IMR-90 (cell line): Measurements from ENCODE around the gene SURF2. TPM values are rescaled to one million over a fixed set of nuclear protein-coding genes. Genes with fewer than 3 reads are reported as not detected.

Experiments
- ATAC-seq: fragments of 200-7000 bp; cut with Tn5 transposase; 2 replicates; pipeline ENCODE4 v1.9.1; 2020; ENCODE audit warnings: low read depth, mild to moderate bottlenecking, moderate library complexity
- BruUV-seq: library from RNA; stranded (reverse); fragments of 400-500 nt; replicated peaks from 2 replicates; lab custom pipeline; 2021; lab: Mats Ljungman, UMichigan
- CTCF ChIA-PET: fragments of 300-600 bp; formaldehyde crosslinking; extraction: SDS; loops from one replicate; lab custom pipeline; 2021; ENCODE audit warnings: antibody characterized with exemption; lab: Yijun Ruan, JAX
- POLR2A ChIA-PET: fragments of 300-600 bp; sonication (Branson Sonifier 250); formaldehyde crosslinking; loops from one replicate; lab custom pipeline; 2022; ENCODE audit warnings: antibody characterized with exemption; ENCODE audit not compliant: unreplicated experiment; lab: Charles Lee
- DNase-seq: peaks from one replicate; pipeline ENCODE4 v3.0.0; 2013
- H2AFZ ChIP-seq: replicated peaks from 2 replicates; pipeline ENCODE3; 2013; ENCODE audit warnings: low read length, mild to moderate bottlenecking; ENCODE audit not compliant: poor library complexity
- H2AK5ac ChIP-seq: 2 replicates; pipeline ENCODE4 v1.6.1; 2013; ENCODE audit warnings: low read depth, low read length, inconsistent platforms
- H2AK9ac ChIP-seq: replicated peaks from 2 replicates; pipeline ENCODE3; 2013; ENCODE audit warnings: mild to moderate bottlenecking, low read depth, low read length, moderate library complexity; ENCODE audit not compliant: poor library complexity
- H2BK120ac ChIP-seq: 2 replicates; pipeline ENCODE4 v1.6.1; 2013; ENCODE audit warnings: low read depth, low read length, inconsistent platforms
- H2BK15ac ChIP-seq: 3 replicates; pipeline ENCODE4 v1.6.1; 2013; ENCODE audit warnings: low read depth, low read length, inconsistent platforms
- H2BK20ac ChIP-seq: 2 replicates; pipeline ENCODE4 v1.6.1; 2013; ENCODE audit warnings: low read depth, mild to moderate bottlenecking, inconsistent platforms, low read length, moderate library complexity
- H2BK5ac ChIP-seq: 2 replicates; pipeline ENCODE4 v1.6.1; 2013; ENCODE audit warnings: mild to moderate bottlenecking, low read depth, low read length, inconsistent platforms; ENCODE audit not compliant: poor library complexity, severe bottlenecking
- H3K14ac ChIP-seq: replicated peaks from 2 replicates; pipeline ENCODE4 v1.6.1; 2013; ENCODE audit warnings: low read depth, low read length, inconsistent platforms
- H3K18ac ChIP-seq: 2 replicates; pipeline ENCODE4 v1.6.1; 2013; ENCODE audit warnings: low read depth, low read length, control low read depth
- H3K23ac ChIP-seq: 2 replicates; pipeline ENCODE4 v1.6.1; 2013; ENCODE audit warnings: low read depth, low read length, inconsistent platforms
- H3K27ac ChIP-seq: 2 replicates; pipeline ENCODE4 v1.5.1; 2013; ENCODE audit warnings: mild to moderate bottlenecking, control low read depth, low read length; ENCODE audit not compliant: insufficient read depth
- H3K27me3 ChIP-seq: 2 replicates; pipeline ENCODE4 v1.6.1; 2013; ENCODE audit warnings: low read length; ENCODE audit not compliant: control insufficient read depth, insufficient read depth
- H3K36me3 ChIP-seq: 2 replicates; pipeline ENCODE4 v1.6.1; 2013; ENCODE audit warnings: low read length, mixed read lengths; ENCODE audit not compliant: control insufficient read depth, insufficient read depth
- H3K4ac ChIP-seq: 2 replicates; pipeline ENCODE4 v1.6.1; 2013; ENCODE audit warnings: low read depth, low read length, inconsistent platforms
- H3K4me1 ChIP-seq: 2 replicates; pipeline ENCODE4 v1.6.1; 2013; ENCODE audit warnings: low read length, mixed read lengths; ENCODE audit not compliant: control insufficient read depth, insufficient read depth
- H3K4me2 ChIP-seq: 2 replicates; pipeline ENCODE4 v1.6.1; 2013; ENCODE audit warnings: low read depth, mild to moderate bottlenecking, control low read depth, low read length, moderate library complexity
- H3K4me3 ChIP-seq: 2 replicates; pipeline ENCODE4 v1.5.1; 2013; ENCODE audit warnings: low read depth, mild to moderate bottlenecking, control low read depth, low read length, moderate library complexity; ENCODE audit not compliant: insufficient read depth
- H3K56ac ChIP-seq: 2 replicates; pipeline ENCODE4 v1.6.1; 2013; ENCODE audit warnings: low read length, inconsistent platforms; ENCODE audit not compliant: insufficient read depth; ENCODE audit errors: extremely low read depth
- H3K79me1 ChIP-seq, 2 experiments: 2 replicates each; pipeline ENCODE4 v1.6.1; 2013; ENCODE audit warnings: low read length in 2 of 2, inconsistent platforms in 1 of 2, low read depth in 1 of 2
- H3K9ac ChIP-seq: 2 replicates; pipeline ENCODE4 v1.6.1; 2013; ENCODE audit warnings: low read depth, low read length, control low read depth
- H3K9me1 ChIP-seq: 2 replicates; pipeline ENCODE4 v1.6.1; 2013; ENCODE audit warnings: low read length, inconsistent platforms; ENCODE audit not compliant: insufficient read depth
- H3K9me3 ChIP-seq: 2 replicates; pipeline ENCODE4 v1.6.1; 2013; ENCODE audit warnings: low read length; ENCODE audit not compliant: control insufficient read depth, insufficient read depth
- H4K20me1 ChIP-seq: 2 replicates; pipeline ENCODE4 v1.6.1; 2013; ENCODE audit warnings: low read length, inconsistent platforms; ENCODE audit not compliant: insufficient read depth
- H4K5ac ChIP-seq: 2 replicates; pipeline ENCODE4 v1.6.1; 2013; ENCODE audit warnings: mild to moderate bottlenecking, low read depth, low read length, control low read depth
- H4K8ac ChIP-seq, 2 experiments: 2 replicates each; pipeline ENCODE4 v1.6.1; 2013; ENCODE audit warnings: low read depth in 2 of 2, low read length in 2 of 2, control low read depth in 1 of 2, inconsistent platforms in 1 of 2
- H4K91ac ChIP-seq: 2 replicates; pipeline ENCODE4 v1.6.1; 2013; ENCODE audit warnings: low read depth, low read length, inconsistent platforms; ENCODE audit not compliant: insufficient read depth
- MAFK ChIP-seq: IDR thresholded peaks from 2 replicates; pipeline ENCODE4 v1.6.1; 2012; ENCODE audit warnings: low read depth, low read length, improper control_type of control experiment
- RFX5 ChIP-seq: IDR thresholded peaks from 2 replicates; pipeline ENCODE4 v1.8.0; 2012; ENCODE audit warnings: low read depth, mild to moderate bottlenecking, low read length, moderate library complexity
- SMC3 ChIP-seq: fragments of 150-350 bp; IDR thresholded peaks from 2 replicates; pipeline ENCODE4 v1.6.1; 2016; ENCODE audit warnings: low read depth, mild to moderate bottlenecking, antibody characterized with exemption, low read length, moderate library complexity
- WGBS, 2 experiments: methylation state at CpG; one replicate each; pipeline versions ENCODE4 v1.1.5 to v1.1.7; 2013; ENCODE audit warnings: missing lambda C conversion rate in 2 of 2; ENCODE audit not compliant: insufficient read length in 1 of 2; ENCODE audit errors: extremely low coverage in 2 of 2; 5-methylcytosine and 5-hydroxymethylcytosine counted together
- dilution Hi-C: fragments of 300-500 bp; cut with HindIII; formaldehyde crosslinking; loops from one replicate; pipeline ENCODE4 v1.14.3; 2018; ENCODE audit warnings: low sequenced_read_pairs; ENCODE audit not compliant: unreplicated experiment
- in situ Hi-C: fragments of 300-500 bp; cut with MboI; formaldehyde crosslinking; loops from 3 replicates; pipeline ENCODE4 v1.14.3; 2019; ENCODE audit warnings: low sequenced_read_pairs, inconsistent platforms, mixed read lengths
- intact Hi-C: fragments of 100-400 bp; cut with micrococcal nuclease; formaldehyde crosslinking; loops from 2 replicates; pipeline ENCODE4 v1.10.0; 2022
- polyA plus RNA-seq, 3 experiments: library from polyadenylated mRNA; depleted of rRNA; stranded (reverse); fragments of >200 nt; gene quantifications; 2 replicates each; pipeline ENCODE4 v1.2.3, GENCODE V29; 2012; ENCODE audit warnings: low replicate concordance in 1 of 3
- total RNA-seq: library from RNA; depleted of rRNA; stranded (reverse); fragments of >200 nt; gene quantifications from 2 replicates; pipeline ENCODE4 v1.2.3, GENCODE V29; 2012

The SURF2 gene
- total and polyA plus RNA-seq, 2 of the 4 experiments (the other 2 are of a cell fraction) = 9.9 to 16.3 TPM

DNA sequence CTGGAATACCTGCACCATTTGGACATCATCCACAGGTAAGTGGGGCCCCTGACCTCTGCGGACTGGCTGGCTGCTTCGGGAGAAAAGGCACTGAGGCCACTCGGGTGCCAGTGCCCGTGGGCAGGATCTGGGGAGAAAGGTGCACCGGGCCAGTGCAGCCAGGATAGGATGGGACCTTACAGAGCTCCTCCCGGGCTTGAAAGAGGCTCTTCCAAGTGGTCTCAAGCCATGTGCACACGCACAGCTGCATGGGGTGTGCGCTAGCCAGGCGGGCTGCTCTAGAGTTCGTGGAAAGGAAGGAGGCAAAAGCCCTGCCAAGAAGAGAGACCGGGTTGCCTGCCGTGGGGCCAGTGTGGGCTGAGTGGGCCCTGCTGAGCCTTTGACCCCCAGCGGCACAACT lies 33.2 kb downstream of the SURF2 start:
- CTCF ChIA-PET = no interaction called here
- no peak overlapping the region for H3K14ac ChIP-seq
- no peak overlapping the region for H3K27ac ChIP-seq
- no peaks in the 10 kb centered on the region for H3K79me1 ChIP-seq
- no peak overlapping the region for H3K9ac ChIP-seq
- no peak overlapping the region for H3K23ac ChIP-seq
- no peak overlapping the region for H4K91ac ChIP-seq
- no peak for DNase-seq
- no peak overlapping the region for H2BK5ac ChIP-seq
- H4K20me1 ChIP-seq = no peaks in the 10 kb centered on the region; the same call in 1 of the 2 replicates
- dilution Hi-C loops = no loop called here
- no peak overlapping the region for H2BK120ac ChIP-seq
- no peaks in the 10 kb centered on the region for H3K4me1 ChIP-seq
- no peak overlapping the region for H2BK15ac ChIP-seq
- H2BK20ac ChIP-seq = no peak overlapping the region
- TF ChIP-seq MAFK (no peak), SMC3 (no peak), RFX5 (no peak)
- no peak overlapping the region for H3K56ac ChIP-seq
- BruUV-seq = no TSS peak
- H2AFZ ChIP-seq = no peak overlapping the region
- intact Hi-C loops = no loop called here
- H3K27me3 ChIP-seq = peaks cover 15% of the 10 kb centered on the region
- 82% methylated on average over 12 of the region's 13 CpGs; no CpG with 5 or more reads in 1 of the 2 experiments for WGBS, 2 experiments
- no peak overlapping the region for H3K18ac ChIP-seq
- H3K36me3 ChIP-seq = no peaks in the 10 kb centered on the region
- ATAC-seq = no peak
- no peak overlapping the region for H2AK9ac ChIP-seq
- no peaks in the 10 kb centered on the region for H3K9me3 ChIP-seq
- H4K8ac ChIP-seq = no peak overlapping the region
- no peak overlapping the region for H3K4me3 ChIP-seq
- H2AK5ac ChIP-seq = no peak overlapping the region
- H3K9me1 ChIP-seq = no peaks in the 10 kb centered on the region
- no peak overlapping the region for H4K5ac ChIP-seq
- in situ Hi-C loops = no loop called here
- no peak overlapping the region for H3K4me2 ChIP-seq
- POLR2A ChIA-PET = interaction anchor here (0.7 kb wide), 1 partner anchor 134 kb away, joined by 7 read pairs; no protein-coding TSS in a partner anchor
- H3K4ac ChIP-seq = no peak overlapping the region
